ENCODE data around the gene MAPK4.

- TF ChIP-seq CTCF (IDR thresholded peaks at IDR 0.05) (no peak), POLR2A (IDR thresholded peaks at IDR 0.05) (no peak), EP300 (IDR thresholded peaks at IDR 0.05) (no peak)
Measured at GRCh38 chr18:50729986-50730385, 170.1 kb downstream of the MAPK4 start.
